Stomach (tissue), 4 donors: ENCODE data around the gene TMC2.

Source experiments
- CTCF ChIP-seq, 7 experiments: fragments of 450-650 bp in 4 of 7; fragments of 200-600 bp in 3 of 7; sonication (generic) in 3 of 7; IDR thresholded peaks; one replicate each; pipeline ENCODE4 v1.5.1; 2016 to 2019; ENCODE audit warnings: antibody characterized with exemption in 7 of 7, control low read depth in 2 of 7, mild to moderate bottlenecking in 1 of 7
- POLR2AphosphoS5 ChIP-seq, 3 donors: sonication (generic); formaldehyde crosslinking; IDR thresholded peaks; one replicate each; pipeline ENCODE4 v1.6.1; 2016; ENCODE audit warnings: antibody characterized with exemption in 3 of 3

DNA sequence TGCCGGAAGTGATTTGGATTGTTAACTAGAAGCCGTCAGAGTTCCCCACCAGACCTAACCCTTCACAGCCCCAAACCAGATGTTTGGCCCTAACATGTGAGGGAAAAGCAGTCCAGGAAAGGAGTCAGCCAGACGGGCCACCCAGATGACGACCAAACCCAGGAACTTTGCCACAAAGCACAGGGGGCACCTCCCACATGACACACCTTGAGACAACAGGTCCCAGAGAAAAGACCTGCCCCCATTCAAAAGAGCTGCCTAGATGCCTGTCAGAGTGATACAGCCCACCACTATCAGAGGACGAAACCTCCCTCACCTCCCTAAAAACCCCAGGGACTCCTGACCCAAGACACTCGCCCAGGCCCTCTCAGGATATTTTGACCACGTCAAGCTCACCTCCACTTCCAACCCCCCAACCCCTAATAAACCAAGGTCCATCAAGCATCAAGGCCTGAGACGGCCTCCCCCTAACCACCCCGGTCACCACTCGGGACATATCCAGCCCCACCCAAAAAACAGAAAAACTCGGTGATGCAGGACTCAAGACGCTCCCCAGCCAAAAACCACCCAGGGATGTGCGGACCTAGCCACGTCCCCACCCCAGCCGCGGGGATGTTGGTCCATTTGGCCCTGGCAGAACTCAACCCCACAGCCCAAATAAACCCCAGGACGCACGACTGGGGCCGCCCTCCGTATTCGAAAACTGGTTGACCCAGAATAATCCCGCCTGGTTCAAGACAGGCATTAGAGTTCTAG lies 28.3 kb upstream of the TMC2 start:
- TF ChIP-seq CTCF (IDR thresholded peaks at IDR 0.05) (no peak), POLR2AphosphoS5 (IDR thresholded peaks at IDR 0.05) (no peak)
